H1 (cell line): Measurements from ENCODE around the gene ETNK1. TPM values are rescaled to one million over a fixed set of nuclear protein-coding genes. Genes with fewer than 3 reads are reported as not detected.

Experiments used
- CTCF ChIA-PET: fragments of 300-600 bp; sonication (Branson Sonifier 250); formaldehyde crosslinking; loops from one replicate; lab custom pipeline; 2021; ENCODE audit not compliant: partially characterized antibody; lab: Charles Lee
- POLR2A ChIA-PET: fragments of 300-600 bp; sonication (Branson Sonifier 250); formaldehyde crosslinking; loops from one replicate; lab custom pipeline; 2021; ENCODE audit warnings: inconsistent platforms; ENCODE audit not compliant: partially characterized antibody; lab: Charles Lee
- DNase-seq, 2 experiments: peaks; one replicate each; pipeline versions ENCODE4 v3.0.0 to v3.0.0-alpha.2; 2010 to 2022; ENCODE audit warnings: low spot score in 2 of 2, low read depth in 1 of 2, mixed read lengths in 1 of 2
- FAIRE-seq: peaks from 2 replicates; lab custom pipeline; 2011; peaks lifted over from hg19 to GRCh38; lab: Jason Lieb, UNC
- H2AFZ ChIP-seq: 2 replicates; pipeline ENCODE4 v1.8.1; 2012; ENCODE audit warnings: low read length, inconsistent platforms
- H2AK5ac ChIP-seq: 2 replicates; pipeline ENCODE4 v1.6.1; 2013; ENCODE audit warnings: low read depth, low read length
- H2BK120ac ChIP-seq: replicated peaks from 2 replicates; pipeline ENCODE3; 2013; ENCODE audit warnings: low read depth, low read length, inconsistent platforms
- H2BK12ac ChIP-seq: 2 replicates; pipeline ENCODE4 v1.6.1; 2013; ENCODE audit warnings: low read depth, low read length
- H2BK15ac ChIP-seq: 2 replicates; pipeline ENCODE4 v1.6.1; 2013; ENCODE audit warnings: low read length
- H2BK20ac ChIP-seq: 2 replicates; pipeline ENCODE4 v1.6.1; 2013; ENCODE audit warnings: low read length
- H2BK5ac ChIP-seq: 2 replicates; pipeline ENCODE4 v1.6.1; 2013; ENCODE audit warnings: low read depth, low read length
- H3K14ac ChIP-seq: 2 replicates; pipeline ENCODE4 v1.6.1; 2013; ENCODE audit warnings: inconsistent platforms; ENCODE audit not compliant: insufficient read length
- H3K18ac ChIP-seq: 2 replicates; pipeline ENCODE4 v1.6.1; 2013; ENCODE audit warnings: low read length; ENCODE audit errors: extremely low read depth
- H3K23ac ChIP-seq: 2 replicates; pipeline ENCODE4 v1.6.1; 2013; ENCODE audit warnings: inconsistent platforms; ENCODE audit not compliant: insufficient read length
- H3K23me2 ChIP-seq: 2 replicates; pipeline ENCODE4 v1.6.1; 2013; ENCODE audit warnings: low read depth, low read length
- H3K27ac ChIP-seq: 2 replicates; pipeline ENCODE4 v1.6.1; 2011; ENCODE audit warnings: low read depth, low read length, inconsistent platforms
- H3K27me3 ChIP-seq, 4 experiments: replicated peaks in 1 of 4; 1 replicate in 1 of 4; 2 replicates in 3 of 4; pipeline versions ENCODE4 v1.6.1 to v1.8.1; 2011 to 2013; ENCODE audit warnings: low read length in 3 of 4, mild to moderate bottlenecking in 3 of 4, inconsistent platforms in 2 of 4, mixed read lengths in 2 of 4, moderate library complexity in 1 of 4; ENCODE audit not compliant: control insufficient read depth in 3 of 4, insufficient read depth in 3 of 4; ENCODE audit errors: extremely low read depth in 1 of 4
- H3K36me3 ChIP-seq, 4 experiments: 2 replicates each; pipeline versions ENCODE4 v1.6.1 to v1.8.1; 2011 to 2013; ENCODE audit warnings: mild to moderate bottlenecking in 4 of 4, low read length in 3 of 4, moderate library complexity in 2 of 4, control low read depth in 1 of 4, inconsistent platforms in 1 of 4; ENCODE audit not compliant: insufficient read depth in 4 of 4, control insufficient read depth in 2 of 4
- H3K4ac ChIP-seq: replicated peaks from 2 replicates; pipeline ENCODE3; 2013; ENCODE audit warnings: low read length, low read depth, mixed read lengths, inconsistent platforms; ENCODE audit not compliant: insufficient read length
- H3K4me1 ChIP-seq, 4 experiments: replicated peaks in 1 of 4; 1 replicate in 1 of 4; 2 replicates in 3 of 4; pipeline versions ENCODE4 v1.6.1 to v1.8.1; 2011 to 2013; ENCODE audit warnings: low read length in 3 of 4, inconsistent platforms in 2 of 4, mixed read lengths in 1 of 4; ENCODE audit not compliant: insufficient read depth in 4 of 4, control insufficient read depth in 3 of 4
- H3K4me2 ChIP-seq, 2 experiments: 2 replicates each; pipeline versions ENCODE4 v1.6.1 to v1.8.1; 2011 to 2013; ENCODE audit warnings: low read depth in 2 of 2, low read length in 2 of 2, control low read depth in 1 of 2, inconsistent platforms in 1 of 2, mild to moderate bottlenecking in 1 of 2; ENCODE audit not compliant: insufficient read depth in 1 of 2
- H3K4me3 ChIP-seq, 4 experiments: fragments of 200-600, 300-600 bp in 1 of 4; sonication (generic), shearing (Covaris generic), sonication (Bioruptor Twin) in 1 of 4; 2 replicates each; pipeline versions ENCODE4 v1.5.1 to v1.8.1; 2011 to 2016; ENCODE audit warnings: low read length in 4 of 4, low read depth in 3 of 4, control low read depth in 2 of 4, inconsistent platforms in 2 of 4, mild to moderate bottlenecking in 2 of 4, mixed read lengths in 1 of 4, moderate library complexity in 1 of 4; ENCODE audit not compliant: insufficient read depth in 2 of 4; ENCODE audit errors: extremely low read depth in 1 of 4
- H3K56ac ChIP-seq: replicated peaks from 2 replicates; pipeline ENCODE3; 2013; ENCODE audit warnings: low read depth, mild to moderate bottlenecking, mixed read lengths, low read length, inconsistent platforms; ENCODE audit not compliant: insufficient read length
- H3K79me1 ChIP-seq: 2 replicates; pipeline ENCODE4 v1.6.1; 2013; ENCODE audit warnings: low read depth, low read length, control low read depth
- H3K79me2 ChIP-seq, 2 experiments: 2 replicates each; pipeline versions ENCODE4 v1.6.1 to v1.8.1; 2012 to 2013; ENCODE audit warnings: low read length in 2 of 2, mild to moderate bottlenecking in 2 of 2, inconsistent platforms in 1 of 2; ENCODE audit not compliant: insufficient read depth in 2 of 2, control insufficient read depth in 1 of 2
- H3K9ac ChIP-seq, 4 experiments: replicated peaks in 1 of 4; 1 replicate in 1 of 4; 2 replicates in 3 of 4; pipeline versions ENCODE4 v1.6.1 to v1.8.1; 2011 to 2013; ENCODE audit warnings: low read depth in 3 of 4, low read length in 3 of 4, control low read depth in 2 of 4, mild to moderate bottlenecking in 2 of 4, moderate library complexity in 2 of 4, inconsistent platforms in 1 of 4; ENCODE audit errors: extremely low read depth in 1 of 4
- H3K9me3 ChIP-seq, 2 experiments: 2 replicates each; pipeline versions ENCODE4 v1.6.1 to v1.8.1; 2012 to 2013; ENCODE audit warnings: mild to moderate bottlenecking in 2 of 2, moderate library complexity in 2 of 2, control low read depth in 1 of 2, inconsistent platforms in 1 of 2, low read depth in 1 of 2, low read length in 1 of 2, mixed read lengths in 1 of 2; ENCODE audit not compliant: insufficient read depth in 2 of 2
- H4K20me1 ChIP-seq, 2 experiments: replicated peaks in 1 of 2; 2 replicates each; pipeline versions ENCODE3 to v1.8.1; 2011 to 2013; ENCODE audit warnings: inconsistent platforms in 2 of 2, low read length in 2 of 2, mild to moderate bottlenecking in 1 of 2; ENCODE audit not compliant: insufficient read depth in 2 of 2, control insufficient read depth in 1 of 2
- H4K5ac ChIP-seq: 2 replicates; pipeline ENCODE4 v1.6.1; 2013; ENCODE audit warnings: low read length, low read depth, mixed read lengths, inconsistent platforms; ENCODE audit not compliant: insufficient read length
- H4K8ac ChIP-seq: 2 replicates; pipeline ENCODE4 v1.8.0; 2013; ENCODE audit warnings: mild to moderate bottlenecking, moderate library complexity, low read length, inconsistent platforms; ENCODE audit not compliant: insufficient read depth; ENCODE audit errors: extremely low read depth
- H4K91ac ChIP-seq: replicated peaks from 2 replicates; pipeline ENCODE3; 2013; ENCODE audit warnings: low read length, mixed read lengths, inconsistent platforms; ENCODE audit not compliant: insufficient read length
- BACH1 ChIP-seq: IDR thresholded peaks from 2 replicates; pipeline ENCODE4 v1.6.1; 2012; ENCODE audit warnings: low read length, improper control_type of control experiment
- CBX5 ChIP-seq: fragments of 300-800, 300-1000 bp; sonication (generic); IDR thresholded peaks from 2 replicates; pipeline ENCODE4 v1.7.1; 2016; ENCODE audit warnings: antibody characterized with exemption, low read length, low read depth
- CBX8 ChIP-seq: fragments of 300-800, 300-1000 bp; sonication (generic); IDR thresholded peaks from 2 replicates; pipeline ENCODE4 v1.7.1; 2016; ENCODE audit warnings: low read depth, low read length, borderline replicate concordance
- FOSL1 ChIP-seq: IDR thresholded peaks from 2 replicates; pipeline ENCODE4 v1.6.1; 2011; ENCODE audit warnings: mild to moderate bottlenecking, low read depth, low read length, moderate library complexity; ENCODE audit not compliant: insufficient read depth
- GABPA ChIP-seq: IDR thresholded peaks from 2 replicates; pipeline ENCODE4 v1.6.1; 2011; ENCODE audit warnings: mild to moderate bottlenecking, low read length, moderate library complexity, borderline replicate concordance; ENCODE audit not compliant: insufficient read depth
- JUND ChIP-seq: IDR thresholded peaks from 2 replicates; pipeline ENCODE4 v1.6.1; 2011; ENCODE audit warnings: mild to moderate bottlenecking, improper control_type of control experiment, low read length
- KDM4A ChIP-seq: IDR thresholded peaks from one replicate; pipeline ENCODE4 v1.7.1; 2012; ENCODE audit warnings: low read depth, mild to moderate bottlenecking, moderate library complexity, low read length, inconsistent platforms; ENCODE audit not compliant: severe bottlenecking
- PHF8 ChIP-seq: fragments of 200-600 bp; sonication (generic); conservative IDR thresholded peaks from 2 replicates; pipeline ENCODE4 v1.7.1; 2012; ENCODE audit warnings: low read depth, mild to moderate bottlenecking, inconsistent platforms, low read length, moderate library complexity
- SIX5 ChIP-seq: IDR thresholded peaks from 2 replicates; pipeline ENCODE4 v1.6.1; 2011; ENCODE audit warnings: mild to moderate bottlenecking, low read depth, low read length
- SRF ChIP-seq: IDR thresholded peaks from 2 replicates; pipeline ENCODE4 v1.6.1; 2011; ENCODE audit warnings: mild to moderate bottlenecking, low read depth, low read length, moderate library complexity
- TCF12 ChIP-seq: IDR thresholded peaks from 2 replicates; pipeline ENCODE4 v1.6.1; 2011; ENCODE audit warnings: low read depth, mild to moderate bottlenecking, low read length
- TEAD4 ChIP-seq: IDR thresholded peaks from 2 replicates; pipeline ENCODE4 v1.6.1; 2012; ENCODE audit warnings: low read depth, low read length, inconsistent platforms, mixed read lengths
- ZNF274 ChIP-seq: IDR thresholded peaks from 2 replicates; pipeline ENCODE4 v1.7.0; 2012; ENCODE audit warnings: low read length, borderline replicate concordance; ENCODE audit errors: extremely low read depth
- WGBS, 2 experiments: shearing (Covaris generic) in 1 of 2; methylation state at CpG; one replicate each; pipeline versions ENCODE4 v1.1.6 to v1.1.7; 2013 to 2015; ENCODE audit warnings: low lambda C conversion rate in 2 of 2, mixed read lengths in 2 of 2, inconsistent platforms in 1 of 2, low coverage in 1 of 2, missing lambda C conversion rate in 1 of 2; ENCODE audit not compliant: insufficient replicate concordance in 2 of 2, insufficient coverage in 1 of 2, insufficient read length in 1 of 2; ENCODE audit errors: extremely low coverage in 1 of 2, missing lambda C conversion rate in 1 of 2; 5-methylcytosine and 5-hydroxymethylcytosine counted together
- polyA plus RNA-seq, 7 experiments: library from polyadenylated mRNA; depleted of rRNA in 3 of 7; stranded (reverse) in 5 of 7; unstranded in 2 of 7; fragments of >200 nt in 5 of 7; fragments of 200-250 nt in 2 of 7; gene quantifications; 1 replicate in 5 of 7; 2 replicates in 1 of 7; 4 replicates in 1 of 7; pipeline versions ENCODE4 v1.2.1 to v1.2.3, GENCODE V29; 2011 to 2013; ENCODE audit warnings: missing spikeins in 2 of 7, mixed read lengths in 2 of 7
- total RNA-seq: library from RNA; stranded (reverse); fragmentation: NEBNext Ultra II Directional; extraction: Animal tissue kit (Norgen Biotek cat#: 25700); gene quantifications from 2 replicates; pipeline ENCODE4 v1.2.1, GENCODE V29; 2021

Gene ETNK1
- total and polyA plus RNA-seq, 2 of the 8 experiments (the other 6 are each of a cell fraction or from before 2014, with no cell fraction given): 11.6 to 82.7 TPM

GRCh38 chr12:22598141-22598762 is 26.7 kb upstream of the ETNK1 start:
- Histone ChIP-seq H3K56ac (no peak overlapping the region), H3K9me3 (no peaks in the 10 kb centered on the region), H3K4ac (no peak overlapping the region), H3K27me3 (no peaks in the 10 kb centered on the region), H3K79me1 (no peaks in the 10 kb centered on the region), H3K14ac (no peak overlapping the region), H3K23me2 (no peaks in the 10 kb centered on the region), H4K8ac (no peak overlapping the region), H3K79me2 (no peaks in the 10 kb centered on the region), H3K4me3 (no peak overlapping the region), H3K4me1 (no peaks in the 10 kb centered on the region), H2BK120ac (no peak overlapping the region), H3K4me2 (no peak overlapping the region), H2BK15ac (no peak overlapping the region), H3K9ac (no peak overlapping the region), H2AK5ac (no peak overlapping the region), H4K20me1 (no peaks in the 10 kb centered on the region), H2BK12ac (no peak overlapping the region), H3K36me3 (no peaks in the 10 kb centered on the region), H3K18ac (no peak overlapping the region), H2BK20ac (no peak overlapping the region), H2BK5ac (no peak overlapping the region), H4K91ac (no peak overlapping the region), H2AFZ (no peak overlapping the region), H3K23ac (no peak overlapping the region), H3K27ac (no peak overlapping the region), H4K5ac (no peak overlapping the region)
- ChIA-PET POLR2A (no interaction called here), CTCF (interaction anchor here (1.2 kb wide), 1 partner anchor 69 kb away, joined by 3 read pairs; no protein-coding TSS in a partner anchor)
- FAIRE-seq (no peak), DNase-seq (no peak)
- 87% methylated on average over 2 of the region's 2 CpGs; no CpG with 5 or more reads in 1 of the 2 experiments for WGBS, 2 experiments
- TF ChIP-seq SRF (no peak), TCF12 (no peak), SIX5 (no peak), PHF8 (no peak), JUND (no peak), GABPA (no peak), TEAD4 (no peak), BACH1 (no peak), ZNF274 (no peak), FOSL1 (no peak), KDM4A (no peak), CBX5 (no peak), CBX8 (no peak)
